Measurements from ENCODE around the gene RUNX3.

Gene RUNX3

DNA sequence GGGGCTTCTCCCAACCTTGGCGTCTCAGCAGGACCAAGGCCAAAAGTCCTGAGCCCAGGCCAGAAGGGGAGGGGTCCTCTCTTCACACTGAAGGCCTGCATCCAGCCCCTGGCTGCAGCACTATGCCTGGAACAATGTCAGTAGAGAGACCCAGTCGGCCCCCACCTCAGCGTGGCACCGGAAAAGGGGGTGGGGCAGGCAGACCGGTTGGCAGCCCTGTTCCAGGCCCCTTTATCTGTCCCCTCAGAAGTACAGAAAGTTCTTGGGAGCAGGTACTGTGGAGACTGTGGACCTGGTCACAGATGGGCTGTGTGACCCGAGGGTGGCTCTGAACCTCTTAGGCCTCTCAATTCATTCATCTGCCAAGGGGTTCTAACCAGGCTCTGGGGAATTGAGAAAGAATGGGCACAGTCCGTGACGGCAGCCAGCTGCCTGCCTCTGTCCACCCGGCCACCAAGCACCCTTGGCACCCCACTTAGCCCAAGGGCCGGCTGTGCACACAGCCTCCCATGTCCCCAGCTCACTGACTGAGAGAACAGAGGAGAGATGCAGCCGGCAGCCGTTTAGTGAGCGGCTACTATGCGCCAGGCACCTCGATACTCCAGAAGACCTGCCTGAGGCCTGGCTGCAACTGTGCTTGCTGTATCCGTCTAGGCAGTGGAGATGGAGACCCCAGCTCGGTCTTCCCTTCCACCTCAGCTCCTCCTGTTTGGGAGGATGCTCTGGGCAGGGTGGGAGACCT is 23.9 kb downstream of the RUNX3 start:
- Histone ChIP-seq H3K27ac (no peak overlapping the region), H3K4me3 (no peak overlapping the region)

DNA sequence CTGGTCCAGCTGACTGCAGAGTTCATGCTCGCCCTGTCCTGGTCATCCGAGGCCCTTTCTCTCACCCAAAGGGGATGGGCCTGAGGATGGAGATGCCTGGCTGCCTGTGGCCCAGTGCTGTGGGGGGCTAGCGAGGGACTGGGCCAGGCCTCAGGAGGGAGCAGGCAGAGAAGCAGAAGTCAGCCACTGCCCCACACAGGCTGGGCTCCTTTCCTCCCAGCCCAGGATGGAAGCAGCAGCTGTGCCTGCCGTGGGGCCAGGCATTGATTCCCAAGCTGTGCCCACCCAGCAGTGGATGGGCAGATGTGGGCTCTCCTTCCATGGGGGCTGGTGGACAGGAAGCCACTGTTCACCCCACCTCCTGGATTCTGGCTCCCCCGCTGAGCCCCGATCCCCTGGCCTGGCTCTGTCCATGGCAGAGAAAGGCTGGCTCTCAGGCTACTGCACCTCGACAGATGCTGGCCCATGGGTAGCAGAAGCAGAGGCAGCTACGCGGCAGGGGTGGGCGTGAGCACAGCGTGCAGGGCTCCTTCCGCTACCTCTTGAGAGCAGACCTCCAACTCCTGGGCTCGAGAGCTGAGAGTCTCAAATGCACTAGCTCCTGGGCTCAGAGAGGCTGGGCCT is 24.6 kb downstream of the RUNX3 start:
- Histone ChIP-seq H3K27ac (no peak overlapping the region), H3K4me3 (no peak overlapping the region)

DNA sequence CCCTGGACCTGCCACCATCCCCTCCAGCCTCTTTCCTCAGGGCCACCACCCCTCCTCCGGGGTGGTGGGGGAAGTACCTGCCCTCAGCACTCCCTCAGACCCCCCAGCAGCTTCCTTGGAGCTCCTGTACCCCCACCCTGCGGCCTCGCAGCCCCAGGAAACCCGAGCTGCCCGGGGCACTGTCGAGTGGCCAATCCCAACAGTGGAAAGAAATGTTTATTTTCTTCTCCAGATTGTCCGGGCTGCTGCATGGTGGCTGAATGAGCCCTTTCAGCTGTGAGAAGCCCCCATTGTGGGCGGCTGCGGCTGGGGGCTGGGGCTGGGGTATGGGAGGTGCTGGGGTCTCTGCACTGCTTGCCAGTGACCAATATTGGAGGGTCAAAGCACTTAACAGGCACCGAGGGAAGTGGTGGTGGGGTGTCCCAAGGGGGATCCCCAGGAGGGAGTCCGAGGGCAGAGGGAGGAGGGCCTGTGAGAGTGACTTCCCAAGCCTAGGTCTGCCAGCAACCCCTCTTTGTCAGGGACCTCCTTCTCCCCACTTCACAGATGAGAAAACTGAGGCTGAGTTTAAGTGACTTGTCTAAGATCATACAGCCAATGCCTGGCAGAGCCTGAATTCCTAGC is 25.2 kb downstream of the RUNX3 start:
- Histone ChIP-seq H3K27ac (no peak overlapping the region), H3K4me3 (no peak overlapping the region)

DNA sequence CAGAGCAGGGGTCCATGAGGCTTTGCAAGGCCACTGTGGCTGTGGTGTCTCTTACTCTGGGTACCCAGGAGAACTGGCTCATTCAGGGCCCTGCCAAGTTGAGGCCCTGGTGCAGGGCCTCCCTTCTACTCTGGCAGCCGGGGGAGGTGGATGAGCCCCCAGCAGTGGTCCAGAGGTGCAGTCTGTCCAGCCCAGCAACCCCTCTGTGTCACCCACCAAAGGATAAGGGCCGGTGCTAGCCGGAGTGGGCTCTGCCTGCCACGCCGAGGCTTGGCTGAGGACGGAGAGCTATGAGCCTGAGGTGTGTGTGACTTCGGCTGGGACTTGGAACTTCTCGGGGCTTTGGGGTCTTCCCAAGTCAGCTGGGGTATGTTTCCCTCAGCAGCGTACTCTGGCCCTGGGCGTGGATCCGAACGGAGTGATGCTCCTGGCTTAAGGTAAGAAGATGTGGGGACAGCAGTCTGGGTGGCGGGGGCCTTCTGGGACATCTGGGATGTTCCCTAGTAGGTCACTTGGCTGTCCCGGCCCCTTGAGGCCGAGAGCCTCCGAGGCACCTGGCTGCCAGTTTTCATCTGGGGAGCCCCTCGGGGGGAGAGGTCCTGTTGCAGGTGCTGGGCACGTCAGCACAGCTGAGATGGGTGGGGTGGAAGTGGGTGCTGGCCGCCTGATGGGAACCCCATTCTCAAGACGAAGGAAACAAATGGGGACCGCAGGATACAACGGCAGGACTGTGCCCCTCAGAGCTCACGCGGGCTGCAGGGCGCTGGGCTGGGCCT is 25.9 kb downstream of the RUNX3 start:
- H3K27ac ChIP-seq: no peak overlapping the region
- no peak overlapping the region for H3K4me3 ChIP-seq

DNA sequence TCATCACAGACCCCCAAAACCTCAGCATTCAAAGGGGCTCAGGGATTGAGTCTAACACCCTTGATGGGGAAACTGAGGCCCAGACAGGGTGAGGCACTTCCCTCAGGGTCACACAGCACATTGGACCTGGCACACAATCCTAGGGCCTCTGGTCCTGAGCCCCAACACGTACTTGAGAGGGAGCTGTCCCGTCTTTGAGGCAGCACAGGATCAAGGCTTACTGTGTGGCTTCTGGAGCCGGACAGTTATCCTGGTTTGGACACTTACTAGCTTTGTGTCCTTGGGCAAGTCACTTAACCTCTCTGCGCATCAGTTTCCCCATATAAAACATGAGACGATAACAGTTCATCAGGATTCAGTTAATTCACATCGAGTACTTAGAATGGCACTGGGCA is 26.5 kb downstream of the RUNX3 start:
- no peak overlapping the region for H3K4me3 ChIP-seq
- H3K27ac ChIP-seq: no peak overlapping the region

DNA sequence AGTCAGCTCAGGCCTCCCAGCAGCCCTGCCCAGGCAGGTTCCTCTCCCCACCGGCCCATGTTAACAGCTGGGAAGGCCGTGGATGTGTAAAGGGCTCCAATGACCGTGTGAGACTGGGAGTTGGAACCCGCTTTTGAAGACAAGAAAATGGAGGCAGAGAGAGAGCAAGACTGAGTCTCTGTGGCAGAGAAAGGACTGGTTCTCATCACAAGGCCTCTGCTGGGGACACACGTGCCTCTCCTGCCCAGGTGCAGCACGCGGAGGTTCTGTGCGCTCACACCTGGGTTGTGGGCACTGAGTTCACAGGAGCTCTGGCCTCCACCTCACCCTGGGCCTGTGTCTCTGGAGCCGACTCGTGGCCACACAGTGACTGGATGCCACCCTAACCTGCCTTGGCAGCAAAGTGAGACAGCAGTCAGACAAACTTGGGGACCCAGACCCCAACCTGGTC is 27.0 kb downstream of the RUNX3 start:
- no peak overlapping the region for H3K4me3 ChIP-seq
- H3K27ac ChIP-seq: no peak overlapping the region

DNA sequence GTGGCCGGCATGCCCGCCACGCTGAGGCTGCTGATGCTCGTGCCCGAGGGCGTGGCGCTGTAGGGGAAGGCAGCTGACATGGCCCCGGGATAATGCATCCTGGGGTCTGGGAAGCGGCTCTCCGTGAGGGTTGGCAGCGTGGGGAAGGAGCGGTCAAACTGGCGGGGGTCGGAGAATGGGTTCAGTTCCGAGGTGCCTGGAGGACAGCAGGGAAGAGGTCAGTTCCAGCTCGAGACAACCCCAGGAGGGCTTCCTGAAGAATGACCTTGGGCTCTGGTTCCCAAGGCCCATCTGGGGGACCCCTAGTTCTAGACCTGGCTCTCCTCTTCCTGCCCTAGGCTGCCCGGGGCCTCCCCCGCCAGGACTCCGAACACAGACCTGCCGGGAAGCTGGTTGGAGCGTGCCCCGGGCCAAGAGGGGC is 27.6 kb downstream of the RUNX3 start:
- H3K27ac ChIP-seq: no peak overlapping the region
- H3K4me3 ChIP-seq: no peak overlapping the region

DNA sequence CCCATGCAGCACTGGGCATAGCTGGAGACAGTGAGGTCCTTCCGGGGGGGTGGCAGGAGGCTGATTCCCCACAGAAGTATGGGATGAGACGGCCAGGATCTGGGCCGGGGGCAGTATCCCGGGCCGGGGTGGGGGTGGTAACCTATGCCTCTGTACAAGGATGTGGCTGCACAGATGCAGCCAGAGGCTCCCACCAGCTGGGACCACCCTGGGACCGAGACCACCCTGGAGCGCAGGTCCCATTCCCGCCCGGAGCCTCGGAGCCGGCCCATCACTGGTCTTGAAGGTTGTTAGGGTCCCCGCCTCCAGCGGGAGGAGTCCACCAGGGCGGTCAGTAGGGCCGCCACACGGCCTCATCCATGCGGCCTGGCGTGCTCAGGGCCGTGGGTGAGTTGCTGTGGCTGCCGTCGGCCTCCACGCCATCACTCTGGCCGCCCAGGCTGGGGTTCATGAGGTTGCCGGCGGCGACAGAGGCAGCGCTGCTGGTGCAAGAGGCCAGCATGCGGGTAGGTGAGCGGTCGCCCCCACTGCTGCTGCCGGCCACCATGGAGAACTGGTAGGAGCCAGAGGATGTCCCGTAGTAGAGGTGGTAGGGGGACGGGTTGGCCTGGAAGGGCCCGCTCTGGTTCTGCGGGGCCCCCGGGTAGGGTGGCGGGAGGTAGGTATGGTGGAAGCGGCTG is 28.1 kb downstream of the RUNX3 start:
- Histone ChIP-seq H3K4me3 (no peak overlapping the region), H3K27ac (no peak overlapping the region)

DNA sequence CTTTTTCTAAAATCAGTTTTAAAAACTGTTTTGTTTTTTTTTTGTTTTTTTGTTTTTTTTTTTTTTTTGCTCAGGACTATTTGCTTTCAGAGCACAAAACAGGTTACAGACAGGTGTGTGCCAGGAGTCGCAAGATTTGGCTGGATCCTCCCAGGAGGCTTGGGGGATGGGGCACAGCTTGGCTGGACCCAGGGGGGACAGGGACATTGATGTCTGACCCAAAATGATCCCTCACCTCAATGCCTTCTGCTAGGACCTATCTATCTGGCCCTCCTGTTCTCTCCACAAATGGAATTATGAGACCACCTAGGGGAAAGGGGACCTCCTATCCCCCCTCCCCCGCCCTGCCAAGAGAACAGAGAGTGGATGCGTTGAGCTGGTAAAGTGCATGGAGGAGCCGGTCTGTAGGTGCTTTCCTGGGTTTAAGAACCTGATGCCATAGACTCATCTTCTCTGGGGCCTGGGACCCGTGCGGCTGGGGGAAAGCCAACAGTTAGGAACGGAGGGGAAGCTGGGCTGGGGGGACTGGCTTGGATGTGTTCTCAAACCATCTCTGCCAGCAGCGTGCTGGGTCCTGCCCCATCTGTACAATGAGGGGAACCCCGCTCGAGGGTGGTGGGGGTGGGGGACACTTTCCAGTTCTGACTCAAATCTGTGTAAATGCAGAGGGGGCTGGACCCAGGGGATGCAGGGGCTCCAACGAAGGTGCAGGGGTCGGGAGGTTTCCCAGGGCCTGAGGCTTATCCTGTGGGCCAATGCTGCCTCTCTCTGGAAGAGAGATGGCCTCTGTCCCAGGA is 28.9 kb downstream of the RUNX3 start:
- Histone ChIP-seq H3K27ac (no peak overlapping the region), H3K4me3 (no peak overlapping the region)

DNA sequence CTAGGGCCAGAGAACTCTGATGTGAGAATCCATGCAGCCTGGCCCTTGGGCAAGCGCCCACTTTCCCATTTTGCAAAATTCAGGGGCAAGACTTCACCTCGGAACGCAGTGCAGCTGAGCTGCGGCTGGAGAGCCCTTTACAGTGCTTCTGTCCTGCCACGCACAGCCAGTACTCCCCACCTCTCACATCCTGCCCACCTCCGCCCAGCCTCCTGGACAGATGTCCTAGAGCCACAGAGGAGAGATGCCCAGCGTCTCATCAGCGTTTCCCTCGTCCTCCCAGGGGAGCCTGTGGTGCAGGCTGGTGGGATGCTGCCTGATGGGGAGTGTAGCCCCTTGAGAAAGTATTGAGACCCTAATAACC is 29.6 kb downstream of the RUNX3 start:
- Histone ChIP-seq H3K4me3 (no peak overlapping the region), H3K27ac (no peak overlapping the region)

DNA sequence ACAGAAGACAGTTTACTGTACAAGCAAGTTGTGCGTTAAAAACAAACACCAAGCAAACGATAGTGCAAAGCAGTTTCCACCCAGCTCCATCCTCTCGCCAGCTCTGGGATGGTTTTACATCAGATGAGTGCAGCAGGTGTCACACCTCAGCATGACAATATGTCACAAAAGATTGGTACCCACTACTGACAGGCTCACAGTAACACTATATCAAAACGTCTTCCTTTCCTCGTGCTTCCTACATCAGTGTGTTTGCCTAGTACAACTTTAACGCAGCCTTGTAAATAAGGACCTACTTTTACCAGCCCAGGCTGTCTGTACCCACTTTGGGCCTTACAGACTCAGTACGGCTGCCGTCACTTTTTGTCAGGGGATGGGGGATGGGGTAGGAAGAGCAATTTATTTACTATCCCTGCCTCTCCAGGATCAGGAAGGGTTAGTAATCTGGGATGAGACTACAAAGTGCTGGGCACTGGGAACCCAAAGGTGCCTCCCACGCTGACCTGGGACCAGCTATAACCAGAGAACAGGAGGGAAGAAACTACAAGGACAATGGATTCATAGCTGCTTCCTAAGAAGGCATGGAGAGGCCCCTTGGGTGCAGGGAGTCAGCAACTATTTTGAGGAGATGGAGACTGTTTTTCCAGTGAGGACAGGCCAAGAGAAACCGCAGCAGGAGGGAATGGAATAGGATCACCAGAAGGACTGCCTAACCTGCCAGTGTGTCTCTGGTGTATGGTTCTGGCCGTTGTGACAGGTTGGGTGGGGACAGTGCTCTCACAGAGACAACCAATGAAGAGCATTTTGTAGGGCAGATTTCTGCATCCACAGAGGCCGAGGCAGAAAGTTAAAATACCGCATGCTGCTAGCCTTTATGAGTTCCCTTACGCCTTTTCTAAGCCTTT is 30.2 kb downstream of the RUNX3 start:
- H3K4me3 ChIP-seq: no peak overlapping the region

DNA sequence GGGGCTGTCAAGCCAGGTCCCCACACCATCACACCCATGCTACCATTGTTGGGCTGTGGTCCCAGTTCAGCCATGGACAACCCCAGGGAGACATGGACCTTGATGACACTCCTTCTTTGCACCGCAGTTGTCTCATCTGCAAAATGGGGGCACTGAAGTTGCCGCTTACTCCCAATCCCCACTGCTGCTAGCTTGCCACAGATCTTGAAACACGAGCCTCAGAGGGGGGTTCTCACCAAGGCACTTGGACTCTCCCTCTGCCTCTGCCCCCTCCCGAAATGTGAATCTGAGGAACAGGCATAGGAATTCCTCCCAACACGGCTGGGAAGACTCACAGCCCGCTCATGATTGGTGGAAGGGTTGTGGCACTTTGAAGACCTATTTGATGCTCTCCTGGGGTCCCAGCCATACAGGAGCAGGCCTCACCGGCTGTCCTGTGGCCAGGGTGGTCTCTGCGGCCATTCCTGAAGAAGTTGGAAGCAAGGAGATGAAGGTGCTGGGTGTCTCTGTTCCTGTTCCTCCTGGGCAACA is 31.1 kb downstream of the RUNX3 start:
- Histone ChIP-seq H3K4me3 (no peak overlapping the region), H3K27ac (no peak overlapping the region)

More for the DNA sequence above, 30.2 kb downstream of the RUNX3 start:
- no peak overlapping the region for H3K27ac ChIP-seq

DNA sequence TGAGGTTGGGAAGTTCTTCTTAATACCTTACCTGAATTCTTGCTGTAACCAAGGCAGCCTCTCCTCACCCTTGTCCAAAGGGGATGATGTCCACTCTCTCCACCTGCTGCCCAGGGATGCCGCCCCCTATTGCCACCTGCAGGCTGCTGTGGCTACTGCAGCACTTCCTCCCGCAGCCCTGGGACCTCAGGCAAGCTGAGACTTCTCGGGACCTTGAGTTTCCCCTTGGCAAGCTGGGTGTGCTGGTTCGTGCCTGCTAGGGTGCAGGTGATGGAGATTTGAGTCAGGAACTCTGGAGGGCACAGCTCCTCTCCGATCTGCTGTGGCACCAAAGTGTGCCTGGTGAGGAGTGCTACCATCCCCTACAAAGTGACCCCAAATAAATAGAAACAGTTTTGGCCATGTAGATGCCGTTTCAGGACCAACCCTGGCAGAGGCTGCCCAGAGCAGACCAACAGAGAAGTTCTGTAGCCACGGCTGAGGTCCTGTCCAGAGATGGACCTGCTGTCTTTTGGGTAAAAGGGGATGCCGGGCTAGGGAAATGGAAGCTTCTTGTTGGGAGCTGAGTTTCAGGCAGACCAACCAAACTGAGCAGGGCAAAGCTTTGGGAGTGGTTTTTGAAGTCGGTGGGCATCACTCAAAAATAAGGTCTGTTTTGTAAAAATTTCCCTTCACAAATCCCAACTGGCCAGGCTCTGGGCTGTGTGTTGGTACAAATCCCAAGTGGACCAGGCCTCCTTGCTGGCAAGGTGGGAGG is 31.7 kb downstream of the RUNX3 start:
- no peak overlapping the region for H3K4me3 ChIP-seq
- H3K27ac ChIP-seq: no peak overlapping the region

DNA sequence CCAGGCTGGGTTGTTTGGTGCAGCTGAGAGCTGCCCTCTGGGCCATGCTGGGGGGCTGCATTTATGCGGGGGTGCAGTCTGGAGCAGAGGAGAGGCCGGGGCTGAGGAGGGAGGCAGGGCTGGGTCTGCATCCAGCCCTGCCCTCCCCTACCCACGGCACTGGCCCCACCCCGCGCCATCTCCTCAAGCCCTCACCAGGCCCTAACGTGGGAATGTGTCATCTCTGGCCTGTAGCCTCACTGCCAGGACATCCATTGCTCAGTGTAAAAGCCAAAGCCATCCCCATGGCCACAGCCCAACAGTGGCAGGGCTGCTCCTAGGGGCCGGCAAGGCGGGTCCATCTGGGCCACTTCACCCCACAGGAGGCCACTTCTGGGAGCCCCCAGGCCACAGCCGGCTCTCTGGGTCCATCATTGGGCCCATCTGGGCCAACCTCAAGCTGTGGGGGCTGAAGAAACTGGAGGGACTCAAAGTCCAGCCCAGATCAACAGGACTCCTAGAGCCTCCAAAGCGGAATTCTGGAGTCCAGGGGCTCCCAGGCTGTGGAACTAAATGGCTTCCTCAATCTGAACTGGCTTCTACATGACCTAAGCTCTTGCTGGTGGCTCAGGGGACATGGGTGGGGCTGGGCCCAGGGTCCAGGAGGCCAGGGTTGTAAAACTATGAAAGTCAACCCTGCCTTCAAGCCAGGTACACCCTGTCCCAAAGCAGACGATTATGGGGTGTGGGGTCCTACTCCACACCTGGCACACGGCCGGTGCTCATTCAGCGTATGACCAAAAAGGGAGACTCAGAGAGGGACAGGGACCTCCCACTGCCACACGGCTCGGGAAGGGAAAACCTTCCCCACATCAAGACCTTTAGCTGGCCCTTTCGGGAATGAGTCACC is 32.6 kb downstream of the RUNX3 start:
- peak overlapping the region in 3 of 21 experiments; percentile 2 to 52 (median 30) for H3K27ac ChIP-seq

DNA sequence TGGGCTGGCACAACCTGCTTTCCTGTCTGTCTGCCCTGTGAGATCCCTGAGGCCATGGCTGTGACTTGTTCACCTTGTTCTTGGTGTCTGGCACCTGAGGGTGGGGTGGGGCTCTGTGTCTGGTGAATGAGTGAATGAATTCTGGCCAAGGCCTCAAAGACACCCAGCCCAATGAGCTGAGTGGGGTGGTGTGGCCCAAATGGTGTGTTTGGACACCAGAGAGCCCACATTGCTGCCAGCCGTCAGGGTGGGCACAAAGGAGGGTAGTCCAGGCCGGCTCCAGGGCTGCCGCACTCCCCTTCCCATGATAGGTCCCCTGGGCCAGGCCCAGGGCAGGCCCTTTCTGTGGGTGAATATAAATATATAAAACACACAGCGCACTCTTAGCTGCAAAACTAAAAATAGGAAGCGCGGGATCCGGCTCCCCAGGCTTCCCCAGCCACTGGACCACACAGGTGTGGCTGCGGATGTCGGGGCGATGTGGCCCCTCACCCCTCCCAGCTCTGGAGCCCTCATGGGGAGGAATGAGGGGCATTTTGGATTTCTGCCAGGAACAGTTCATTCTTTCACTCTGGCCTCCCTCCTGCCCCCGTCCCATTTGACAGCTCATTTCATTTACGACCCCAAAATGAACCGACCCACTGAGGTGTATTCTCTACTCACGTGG is 33.3 kb downstream of the RUNX3 start:
- peak overlapping the region in 4 of 21 experiments; percentile 2 to 52 (median 36) for H3K27ac ChIP-seq

More for the DNA sequence above, 32.6 kb downstream of the RUNX3 start:
- no peak overlapping the region for H3K4me3 ChIP-seq

DNA sequence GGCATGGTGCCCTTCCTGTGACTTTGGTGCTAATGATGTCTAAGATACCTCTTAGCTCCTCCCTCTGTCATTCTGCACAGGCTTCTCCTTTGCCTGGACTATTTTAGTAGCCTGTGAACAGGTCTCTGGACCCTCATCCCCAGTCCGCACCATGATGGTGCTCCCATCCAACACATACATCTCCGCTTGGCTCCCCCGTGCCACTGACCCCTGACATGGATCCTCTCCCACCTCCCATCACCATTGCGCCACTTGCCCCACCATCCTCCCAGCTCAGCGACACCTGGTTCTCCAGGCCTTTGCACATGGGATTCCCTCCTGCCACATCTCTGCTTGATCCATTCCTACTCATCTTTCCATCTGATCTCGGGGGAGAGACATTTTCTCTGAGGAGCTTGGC is 33.9 kb downstream of the RUNX3 start:
- H3K4me3 ChIP-seq: no peak overlapping the region
- no peak overlapping the region for H3K27ac ChIP-seq

More for the DNA sequence above, 33.3 kb downstream of the RUNX3 start:
- H3K4me3 ChIP-seq: no peak overlapping the region
